ENCODE data around the gene ZNF524.

DNA sequence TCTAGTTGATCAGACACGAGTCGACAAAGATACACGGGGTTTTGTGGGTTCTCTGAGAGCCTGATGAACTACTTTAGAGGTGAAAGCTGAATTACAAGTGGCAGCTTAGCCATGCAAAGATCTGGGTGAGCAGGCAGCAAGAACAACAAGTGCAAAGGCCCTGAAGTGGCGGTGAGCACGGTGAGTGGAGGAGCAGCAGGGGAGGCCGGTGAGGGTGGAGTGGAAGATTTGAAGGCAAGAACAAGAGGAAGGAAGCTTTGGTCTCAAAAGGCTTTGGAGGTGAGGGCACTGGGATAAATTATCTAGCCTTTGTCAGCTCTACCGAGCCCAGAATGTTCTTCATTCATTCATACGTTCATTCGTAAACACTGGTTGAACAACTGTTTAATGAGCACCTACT, 6.7 kb downstream of the ZNF524 start:
- no peak for TF ChIP-seq REST (IDR thresholded peaks at IDR 0.05; ENCODE audit: borderline replicate concordance)
- no peak for TF ChIP-seq REST (CRISPR knock-in tag; IDR thresholded peaks at IDR 0.05; ENCODE audit: low read depth)
- no peak for TF ChIP-seq KLF13 (tag; IDR thresholded peaks at IDR 0.05; ENCODE audit: borderline replicate concordance, low read depth)
- TF ChIP-seq, protein P1, sequence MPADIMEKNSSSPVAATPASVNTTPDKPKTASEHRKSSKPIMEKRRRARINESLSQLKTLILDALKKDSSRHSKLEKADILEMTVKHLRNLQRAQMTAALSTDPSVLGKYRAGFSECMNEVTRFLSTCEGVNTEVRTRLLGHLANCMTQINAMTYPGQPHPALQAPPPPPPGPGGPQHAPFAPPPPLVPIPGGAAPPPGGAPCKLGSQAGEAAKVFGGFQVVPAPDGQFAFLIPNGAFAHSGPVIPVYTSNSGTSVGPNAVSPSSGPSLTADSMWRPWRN (IDR thresholded peaks at IDR 0.05; ENCODE audit: low read depth): no peak
- TF ChIP-seq NCOA1 (IDR thresholded peaks at IDR 0.05; ENCODE audit: low read depth): no peak
- TF ChIP-seq, protein P2, sequence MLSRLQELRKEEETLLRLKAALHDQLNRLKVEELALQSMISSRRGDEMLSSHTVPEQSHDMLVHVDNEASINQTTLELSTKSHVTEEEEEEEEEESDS (CRISPR knock-in tag; IDR thresholded peaks at IDR 0.05): no peak
- no peak for TF ChIP-seq POLR2A (conservative IDR thresholded peaks at IDR 0.05)
- TF ChIP-seq CBX8 (IDR thresholded peaks at IDR 0.05; ENCODE audit: borderline replicate concordance, extremely low read depth, low read depth, low read length, poor library complexity, severe bottlenecking): no peak
- TF ChIP-seq JUNB (CRISPR knock-in tag; conservative IDR thresholded peaks at IDR 0.05): no peak
- no peak for TF ChIP-seq SP2 (IDR thresholded peaks at IDR 0.05; ENCODE audit: extremely low read depth, low read depth, low read length, poor library complexity, severe bottlenecking)
- TF ChIP-seq, protein P3, sequence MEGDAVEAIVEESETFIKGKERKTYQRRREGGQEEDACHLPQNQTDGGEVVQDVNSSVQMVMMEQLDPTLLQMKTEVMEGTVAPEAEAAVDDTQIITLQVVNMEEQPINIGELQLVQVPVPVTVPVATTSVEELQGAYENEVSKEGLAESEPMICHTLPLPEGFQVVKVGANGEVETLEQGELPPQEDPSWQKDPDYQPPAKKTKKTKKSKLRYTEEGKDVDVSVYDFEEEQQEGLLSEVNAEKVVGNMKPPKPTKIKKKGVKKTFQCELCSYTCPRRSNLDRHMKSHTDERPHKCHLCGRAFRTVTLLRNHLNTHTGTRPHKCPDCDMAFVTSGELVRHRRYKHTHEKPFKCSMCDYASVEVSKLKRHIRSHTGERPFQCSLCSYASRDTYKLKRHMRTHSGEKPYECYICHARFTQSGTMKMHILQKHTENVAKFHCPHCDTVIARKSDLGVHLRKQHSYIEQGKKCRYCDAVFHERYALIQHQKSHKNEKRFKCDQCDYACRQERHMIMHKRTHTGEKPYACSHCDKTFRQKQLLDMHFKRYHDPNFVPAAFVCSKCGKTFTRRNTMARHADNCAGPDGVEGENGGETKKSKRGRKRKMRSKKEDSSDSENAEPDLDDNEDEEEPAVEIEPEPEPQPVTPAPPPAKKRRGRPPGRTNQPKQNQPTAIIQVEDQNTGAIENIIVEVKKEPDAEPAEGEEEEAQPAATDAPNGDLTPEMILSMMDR (IDR thresholded peaks at IDR 0.05 in 2 of 3, conservative IDR thresholded peaks at IDR 0.05 in 1 of 3; ENCODE audit: insufficient read depth in 2 of 3, low read depth in 1 of 3, low read length in 3 of 3): no peak
- TF ChIP-seq HDAC2 (IDR thresholded peaks at IDR 0.05): no peak
- TF ChIP-seq ZBTB49 (CRISPR knock-in tag; IDR thresholded peaks at IDR 0.05; ENCODE audit: borderline replicate concordance): no peak
- no peak for TF ChIP-seq CREM (IDR thresholded peaks at IDR 0.05; ENCODE audit: low read depth)
